ENCODE data around the gene TMEM44.
"Not testable (repeated sequence)": the region's sequence is repeated elsewhere in the genome, so short reads cannot be mapped to it uniquely, and the experiment has no call there.

TMEM44 gene

GRCh38 chr3:194638991-194639605, 5.9 kb upstream of the TMEM44 start:
- FAIRE-seq, result no peak

GRCh38 chr3:194637541-194638400, 4.6 kb upstream of the TMEM44 start:
- no peak for FAIRE-seq

- no peak for FAIRE-seq
Observed at GRCh38 chr3:194637066-194637465, 3.8 kb upstream of the TMEM44 start.

- no peak for FAIRE-seq
Observed at GRCh38 chr3:194632809-194633348, 340 bp downstream of the TMEM44 start.

- no peak for FAIRE-seq
Observed at GRCh38 chr3:194632226-194632808, 902 bp downstream of the TMEM44 start.

- FAIRE-seq, result no peak
Observed at GRCh38 chr3:194631696-194632095, 1.5 kb downstream of the TMEM44 start.

GRCh38 chr3:194630681-194631080, 2.5 kb downstream of the TMEM44 start:
- not testable (repeated sequence) for FAIRE-seq

- no peak for FAIRE-seq
Observed at GRCh38 chr3:194624956-194625355, 8.3 kb downstream of the TMEM44 start.

- no peak for FAIRE-seq
Observed at GRCh38 chr3:194623449-194624290, 9.5 kb downstream of the TMEM44 start.

GRCh38 chr3:194622621-194623340, 10.4 kb downstream of the TMEM44 start:
- FAIRE-seq, result no peak

GRCh38 chr3:194621947-194622346, 11.3 kb downstream of the TMEM44 start:
- no peak for FAIRE-seq

GRCh38 chr3:194620196-194620595, 13.0 kb downstream of the TMEM44 start:
- no peak for FAIRE-seq

GRCh38 chr3:194619741-194620140, 13.5 kb downstream of the TMEM44 start:
- no peak for FAIRE-seq

GRCh38 chr3:194618858-194619608, 14.2 kb downstream of the TMEM44 start:
- FAIRE-seq, result no peak

- FAIRE-seq, result no peak
Observed at GRCh38 chr3:194617827-194618226, 15.4 kb downstream of the TMEM44 start.

GRCh38 chr3:194617143-194617671, 16.0 kb downstream of the TMEM44 start:
- no peak for FAIRE-seq

- no peak for FAIRE-seq
Observed at GRCh38 chr3:194615226-194615625, 18.0 kb downstream of the TMEM44 start.

- FAIRE-seq, result no peak
Observed at GRCh38 chr3:194612221-194612620, 21.0 kb downstream of the TMEM44 start.

- no peak for FAIRE-seq
Observed at GRCh38 chr3:194610689-194611088, 22.5 kb downstream of the TMEM44 start.

- FAIRE-seq, result no peak
Observed at GRCh38 chr3:194609601-194610000, 23.6 kb downstream of the TMEM44 start.

- FAIRE-seq, result no peak
Observed at GRCh38 chr3:194608981-194609380, 24.2 kb downstream of the TMEM44 start.

All from G401.6 (cell line).